SU-DHL-6 (cell line): Measurements from ENCODE around the gene HDAC3.

Experiments
- H2AFZ ChIP-seq: fragments of 200-600 bp; sonication (generic); 2 replicates; pipeline ENCODE4 v1.6.1; 2014; ENCODE audit warnings: low read depth, mild to moderate bottlenecking, moderate library complexity, mixed read lengths, antibody characterized with exemption, low read length; ENCODE audit not compliant: severe bottlenecking
- H3F3A ChIP-seq: fragments of 200-600 bp; shearing (Covaris generic); 2 replicates; pipeline ENCODE4 v1.6.0; 2016; ENCODE audit warnings: antibody characterized with exemption, mild to moderate bottlenecking; ENCODE audit not compliant: insufficient read depth
- H3K27ac ChIP-seq: fragments of 200-600 bp; sonication (generic); 2 replicates; pipeline ENCODE4 v1.5.1; 2016; ENCODE audit warnings: low read depth, mild to moderate bottlenecking, low read length, moderate library complexity, mixed read lengths
- H3K27me3 ChIP-seq: fragments of 200-600 bp; sonication (generic), shearing (Covaris generic); 2 replicates; pipeline ENCODE4 v1.6.0; 2014; ENCODE audit warnings: mild to moderate bottlenecking, low read length
- H3K36me3 ChIP-seq: fragments of 200-600 bp; sonication (generic); 2 replicates; pipeline ENCODE4 v1.6.1; 2014; ENCODE audit warnings: mild to moderate bottlenecking, low read length, mixed read lengths
- H3K4me2 ChIP-seq: fragments of 300-600, 200-600 bp; shearing (Covaris generic), sonication (generic); 2 replicates; pipeline ENCODE4 v1.6.0; 2014; ENCODE audit warnings: low read length, low read depth, mild to moderate bottlenecking; ENCODE audit not compliant: poor library complexity, severe bottlenecking
- H3K4me3 ChIP-seq: fragments of 200-600 bp; sonication (generic); 2 replicates; pipeline ENCODE4 v1.5.1; 2014; ENCODE audit warnings: antibody characterized with exemption, low read length, mild to moderate bottlenecking, mixed read lengths; ENCODE audit not compliant: insufficient read depth, poor library complexity, severe bottlenecking
- H3K79me2 ChIP-seq: fragments of 200-600 bp; sonication (generic); 2 replicates; pipeline ENCODE4 v1.6.1; 2014; ENCODE audit warnings: mild to moderate bottlenecking, low read length, moderate library complexity; ENCODE audit not compliant: insufficient read depth
- H3K9ac ChIP-seq: fragments of 200-600 bp; sonication (generic); 2 replicates; pipeline ENCODE4 v1.7.0; 2014; ENCODE audit warnings: mild to moderate bottlenecking, low read length
- H3K9me2 ChIP-seq: fragments of 200-600 bp; sonication (generic); replicated peaks from 2 replicates; pipeline ENCODE4 v1.6.1; 2014; ENCODE audit warnings: low read length; ENCODE audit not compliant: insufficient read depth
- H3K9me3 ChIP-seq: fragments of 200-600 bp; sonication (generic); 2 replicates; pipeline ENCODE4 v1.6.1; 2014; ENCODE audit warnings: low read length, mixed read lengths; ENCODE audit not compliant: insufficient read depth
- H4K20me1 ChIP-seq: fragments of 200-600 bp; sonication (generic); 2 replicates; pipeline ENCODE4 v1.6.1; 2014; ENCODE audit warnings: low read depth, mild to moderate bottlenecking, antibody characterized with exemption, low read length, moderate library complexity, mixed read lengths
- CTCF ChIP-seq: fragments of 200-600 bp; sonication (generic); IDR thresholded peaks from one replicate; pipeline ENCODE4 v1.5.1; 2017; ENCODE audit warnings: antibody characterized with exemption, mild to moderate bottlenecking, low read length, moderate library complexity; ENCODE audit not compliant: insufficient read depth, poor library complexity, severe bottlenecking
- EZH2phosphoT487 ChIP-seq: fragments of 200-600 bp; sonication (generic), shearing (Covaris generic); conservative IDR thresholded peaks from 2 replicates; pipeline ENCODE4 v1.6.1; 2018; ENCODE audit warnings: mild to moderate bottlenecking, antibody characterized with exemption, low read length, moderate library complexity, mixed read lengths

Gene HDAC3

GRCh38 chr5:141623611-141624010 lies 13.0 kb downstream of the HDAC3 start:
- no peaks in the 10 kb centered on the region for H3K27me3 ChIP-seq
- no peak for TF ChIP-seq EZH2phosphoT487
- TF ChIP-seq CTCF = no peak
- H3K9me2 ChIP-seq = no peaks in the 10 kb centered on the region
- no peaks in the 10 kb centered on the region for H4K20me1 ChIP-seq
- no peak overlapping the region for H2AFZ ChIP-seq
- H3K9ac ChIP-seq = no peak overlapping the region
- H3K79me2 ChIP-seq = no peaks in the 10 kb centered on the region
- no peak overlapping the region for H3K4me3 ChIP-seq
- peaks cover 25% of the 10 kb centered on the region; the same call in 1 of the 2 replicates for H3K36me3 ChIP-seq
- H3K9me3 ChIP-seq = no peaks in the 10 kb centered on the region
- peaks cover 16% of the 10 kb centered on the region for H3F3A ChIP-seq
- no peak overlapping the region for H3K27ac ChIP-seq
- no peak overlapping the region for H3K4me2 ChIP-seq

- Histone ChIP-seq H3K36me3 (peaks cover 21% of the 10 kb centered on the region; the same call in 1 of the 2 replicates), H3K27me3 (no peaks in the 10 kb centered on the region), H3K4me2 (no peak overlapping the region), H3F3A (peaks cover 16% of the 10 kb centered on the region), H3K4me3 (no peak overlapping the region), H3K9me2 (no peaks in the 10 kb centered on the region), H3K9me3 (no peaks in the 10 kb centered on the region), H3K9ac (no peak overlapping the region), H4K20me1 (no peaks in the 10 kb centered on the region), H2AFZ (no peak overlapping the region), H3K79me2 (peaks cover 4% of the 10 kb centered on the region; the same call in 1 of the 2 replicates), H3K27ac (no peak overlapping the region)
- TF ChIP-seq EZH2phosphoT487 = no peak
- no peak for TF ChIP-seq CTCF
Measured at GRCh38 chr5:141623186-141623585, 13.5 kb downstream of the HDAC3 start.

- Histone ChIP-seq H2AFZ (peak within 1 kb of the TSS; percentile 71), H3K9me3 (no peaks in the 10 kb centered on the region), H4K20me1 (peaks cover 15% of the 10 kb centered on the region), H3K9me2 (no peaks in the 10 kb centered on the region), H3K36me3 (peaks cover 9% of the 10 kb centered on the region; the same call in 1 of the 2 replicates), H3K27ac (peak within 1 kb of the TSS; percentile 48), H3K4me2 (peak within 1 kb of the TSS; percentile 81), H3K4me3 (peak within 1 kb of the TSS; percentile 97), H3K9ac (peak within 1 kb of the TSS; percentile 96), H3K27me3 (no peaks in the 10 kb centered on the region), H3K79me2 (peaks cover 40% of the 10 kb centered on the region), H3F3A (peaks cover 26% of the 10 kb centered on the region)
- TF ChIP-seq CTCF = peak; percentile 78
- no peak for TF ChIP-seq EZH2phosphoT487
Measured at GRCh38 chr5:141618804-141619554, 17.7 kb downstream of the HDAC3 start, which contains the start of gene DIAPH1. DIAPH1 (minus strand) TSS chr5:141619000; CDS start chr5:141618914, 86 bp downstream.
